ENCODE results near the gene SAMD3. TPM values are rescaled to one million over a fixed set of nuclear protein-coding genes. Genes with fewer than 3 reads are reported as not detected.

Gene SAMD3
- total and polyA plus RNA-seq, 2 of the 4 experiments (the other 2 are of a cell fraction) = 3.0 to 3.9 TPM

DNA sequence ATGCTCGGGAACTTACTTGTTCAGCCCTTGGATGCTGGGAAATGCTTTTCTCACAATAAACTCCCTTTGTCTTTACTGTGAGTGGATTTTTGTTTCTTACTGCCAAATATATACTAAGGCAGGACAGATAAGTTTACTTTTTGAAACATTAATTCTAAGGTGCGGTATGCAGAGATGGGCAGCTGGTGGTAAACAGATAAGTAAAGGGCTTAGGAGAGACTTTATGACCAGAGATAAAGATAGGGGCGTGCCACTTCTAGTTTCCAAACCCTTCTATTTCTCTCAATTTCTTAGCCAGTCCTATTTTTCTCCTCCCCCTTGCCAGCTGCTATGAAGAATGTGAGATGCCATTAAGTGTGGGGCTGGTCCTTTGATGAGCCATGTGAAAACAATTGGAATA, 16.3 kb downstream of the SAMD3 start:
- POLR2A ChIA-PET (ENCODE audit: unreplicated experiment) = no interaction called here
- Histone ChIP-seq H4K20me1 (ENCODE audit: insufficient read depth, low read length) (no peaks in the 10 kb centered on the region), H3K9me1 (ENCODE audit: insufficient read depth, low read length) (no peaks in the 10 kb centered on the region), H2BK20ac (ENCODE audit: low read depth, low read length) (no peak overlapping the region), H2BK15ac (ENCODE audit: low read depth, low read length) (no peak overlapping the region), H3K4ac (ENCODE audit: low read depth, low read length) (no peak overlapping the region), H3K14ac (replicated peaks; ENCODE audit: low read depth, low read length) (no peak overlapping the region), H3K27ac (ENCODE audit: insufficient read depth, low read length) (no peak overlapping the region), H3K4me2 (ENCODE audit: low read depth, low read length) (no peak overlapping the region), H3K18ac (ENCODE audit: low read depth, low read length) (no peak overlapping the region), H3K4me3 (ENCODE audit: insufficient read depth, low read depth, low read length) (no peak overlapping the region), H4K91ac (ENCODE audit: insufficient read depth, low read depth, low read length) (no peak overlapping the region), H3K27me3 (ENCODE audit: control insufficient read depth, insufficient read depth, low read length) (no peaks in the 10 kb centered on the region), H2AK5ac (ENCODE audit: low read depth, low read length) (no peak overlapping the region), H4K5ac (ENCODE audit: low read depth, low read length) (no peak overlapping the region), H3K79me1 (ENCODE audit: low read depth in 1 of 2, low read length in 2 of 2) (no peaks in the 10 kb centered on the region), H4K8ac (ENCODE audit: low read depth in 2 of 2, low read length in 2 of 2) (no peak overlapping the region), H3K56ac (ENCODE audit: extremely low read depth, insufficient read depth, low read length) (no peak overlapping the region), H3K9me3 (ENCODE audit: control insufficient read depth, insufficient read depth, low read length) (no peaks in the 10 kb centered on the region), H3K36me3 (ENCODE audit: control insufficient read depth, insufficient read depth, low read length) (no peaks in the 10 kb centered on the region), H2AFZ (replicated peaks; ENCODE audit: low read length, poor library complexity) (no peak overlapping the region), H2BK120ac (ENCODE audit: low read depth, low read length) (no peak overlapping the region), H2BK5ac (ENCODE audit: low read depth, low read length, poor library complexity, severe bottlenecking) (no peak overlapping the region), H3K4me1 (ENCODE audit: control insufficient read depth, insufficient read depth, low read length) (no peaks in the 10 kb centered on the region), H3K23ac (ENCODE audit: low read depth, low read length) (no peak overlapping the region), H3K9ac (ENCODE audit: low read depth, low read length) (no peak overlapping the region), H2AK9ac (replicated peaks; ENCODE audit: low read depth, low read length, poor library complexity) (no peak overlapping the region)
- no CpG with 5 or more reads among the region's 3 CpGs for WGBS, 2 experiments (ENCODE audit: extremely low coverage in 2 of 2, insufficient read length in 1 of 2)
- in situ Hi-C loops (cut with MboI; ENCODE audit: low sequenced_read_pairs) (no loop called here), intact Hi-C loops (cut with micrococcal nuclease) (no loop called here), dilution Hi-C loops (cut with HindIII; ENCODE audit: low sequenced_read_pairs, unreplicated experiment) (no loop called here)
- no peak for ATAC-seq (ENCODE audit: low read depth)
- CTCF ChIA-PET = no interaction called here
- no peak for TF ChIP-seq POLR2A (IDR thresholded peaks at IDR 0.05; ENCODE audit: low read depth, low read length)
- TF ChIP-seq MXI1 (IDR thresholded peaks at IDR 0.05; ENCODE audit: borderline replicate concordance, low read depth, low read length) = no peak
- TF ChIP-seq, protein P1, sequence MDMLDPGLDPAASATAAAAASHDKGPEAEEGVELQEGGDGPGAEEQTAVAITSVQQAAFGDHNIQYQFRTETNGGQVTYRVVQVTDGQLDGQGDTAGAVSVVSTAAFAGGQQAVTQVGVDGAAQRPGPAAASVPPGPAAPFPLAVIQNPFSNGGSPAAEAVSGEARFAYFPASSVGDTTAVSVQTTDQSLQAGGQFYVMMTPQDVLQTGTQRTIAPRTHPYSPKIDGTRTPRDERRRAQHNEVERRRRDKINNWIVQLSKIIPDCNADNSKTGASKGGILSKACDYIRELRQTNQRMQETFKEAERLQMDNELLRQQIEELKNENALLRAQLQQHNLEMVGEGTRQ (IDR thresholded peaks at IDR 0.05; ENCODE audit: low read depth, low read length) = no peak
- TF ChIP-seq MAFK (IDR thresholded peaks at IDR 0.05; ENCODE audit: low read depth, low read length) = no peak
- TF ChIP-seq SMC3 (IDR thresholded peaks at IDR 0.05; ENCODE audit: low read depth, low read length) = no peak
- TF ChIP-seq MAZ (IDR thresholded peaks at IDR 0.05; ENCODE audit: borderline replicate concordance, low read depth, low read length) = no peak
- TF ChIP-seq RFX5 (IDR thresholded peaks at IDR 0.05; ENCODE audit: low read depth, low read length) = no peak
- TF ChIP-seq CEBPB (IDR thresholded peaks at IDR 0.05; ENCODE audit: low read depth, low read length) = no peak
- no peak for TF ChIP-seq CHD1 (IDR thresholded peaks at IDR 0.05; ENCODE audit: low read depth, low read length)
- TF ChIP-seq RCOR1 (IDR thresholded peaks at IDR 0.05; ENCODE audit: insufficient replicate concordance, low read length) = no peak
- TF ChIP-seq NFE2L2 (IDR thresholded peaks at IDR 0.05; ENCODE audit: low read depth, low read length) = no peak
- TF ChIP-seq, protein P2, sequence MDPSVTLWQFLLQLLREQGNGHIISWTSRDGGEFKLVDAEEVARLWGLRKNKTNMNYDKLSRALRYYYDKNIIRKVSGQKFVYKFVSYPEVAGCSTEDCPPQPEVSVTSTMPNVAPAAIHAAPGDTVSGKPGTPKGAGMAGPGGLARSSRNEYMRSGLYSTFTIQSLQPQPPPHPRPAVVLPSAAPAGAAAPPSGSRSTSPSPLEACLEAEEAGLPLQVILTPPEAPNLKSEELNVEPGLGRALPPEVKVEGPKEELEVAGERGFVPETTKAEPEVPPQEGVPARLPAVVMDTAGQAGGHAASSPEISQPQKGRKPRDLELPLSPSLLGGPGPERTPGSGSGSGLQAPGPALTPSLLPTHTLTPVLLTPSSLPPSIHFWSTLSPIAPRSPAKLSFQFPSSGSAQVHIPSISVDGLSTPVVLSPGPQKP (IDR thresholded peaks at IDR 0.05; ENCODE audit: borderline replicate concordance, low read depth, low read length) = no peak
- TF ChIP-seq, protein P3, sequence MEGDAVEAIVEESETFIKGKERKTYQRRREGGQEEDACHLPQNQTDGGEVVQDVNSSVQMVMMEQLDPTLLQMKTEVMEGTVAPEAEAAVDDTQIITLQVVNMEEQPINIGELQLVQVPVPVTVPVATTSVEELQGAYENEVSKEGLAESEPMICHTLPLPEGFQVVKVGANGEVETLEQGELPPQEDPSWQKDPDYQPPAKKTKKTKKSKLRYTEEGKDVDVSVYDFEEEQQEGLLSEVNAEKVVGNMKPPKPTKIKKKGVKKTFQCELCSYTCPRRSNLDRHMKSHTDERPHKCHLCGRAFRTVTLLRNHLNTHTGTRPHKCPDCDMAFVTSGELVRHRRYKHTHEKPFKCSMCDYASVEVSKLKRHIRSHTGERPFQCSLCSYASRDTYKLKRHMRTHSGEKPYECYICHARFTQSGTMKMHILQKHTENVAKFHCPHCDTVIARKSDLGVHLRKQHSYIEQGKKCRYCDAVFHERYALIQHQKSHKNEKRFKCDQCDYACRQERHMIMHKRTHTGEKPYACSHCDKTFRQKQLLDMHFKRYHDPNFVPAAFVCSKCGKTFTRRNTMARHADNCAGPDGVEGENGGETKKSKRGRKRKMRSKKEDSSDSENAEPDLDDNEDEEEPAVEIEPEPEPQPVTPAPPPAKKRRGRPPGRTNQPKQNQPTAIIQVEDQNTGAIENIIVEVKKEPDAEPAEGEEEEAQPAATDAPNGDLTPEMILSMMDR (conservative IDR thresholded peaks at IDR 0.05; ENCODE audit: low read depth, low read length) = no peak
- no peak for TF ChIP-seq FOS (IDR thresholded peaks at IDR 0.05; ENCODE audit: low read depth, low read length)
- no peak for TF ChIP-seq BHLHE40 (IDR thresholded peaks at IDR 0.05; ENCODE audit: low read depth, low read length)
- TF ChIP-seq RAD21 (IDR thresholded peaks at IDR 0.05; ENCODE audit: low read length) = no peak
- BruUV-seq (replicated peaks) = no TSS peak
- DNase-seq = no peak
